NCI-H345 (cell line): ENCODE data around the gene RBM3.
"Not testable (repeated sequence)": the region's sequence is repeated elsewhere in the genome, so short reads cannot be mapped to it uniquely, and the experiment has no call there.

Experiments
- DNase-seq: peaks from one replicate; lab custom pipeline; 2025; lab: John Stamatoyannopoulos, UW

Gene RBM3

GRCh38 chrX:48574270-48575266 lies at the start of gene RBM3:
Gene RBM3 (plus strand): TSS chrX:48574484. CDS start chrX:48575181, 697 bp downstream.
- DNase-seq, result peak; percentile 95

GRCh38 chrX:48525853-48526252 lies 48.4 kb upstream of the RBM3 start:
- DNase-seq, result not testable (repeated sequence)

- DNase-seq, result no peak
Observed at GRCh38 chrX:48530736-48531135, 43.5 kb upstream of the RBM3 start.

- no peak for DNase-seq
Observed at GRCh38 chrX:48531358-48531959, 42.8 kb upstream of the RBM3 start.

GRCh38 chrX:48532161-48532560 lies 42.1 kb upstream of the RBM3 start:
- no peak for DNase-seq

GRCh38 chrX:48533165-48533564 lies 41.1 kb upstream of the RBM3 start:
- no peak for DNase-seq

- no peak for DNase-seq
Observed at GRCh38 chrX:48538641-48539344, 35.5 kb upstream of the RBM3 start.

GRCh38 chrX:48539345-48540027 lies 34.8 kb upstream of the RBM3 start, which contains the start of gene TBC1D25:
Gene TBC1D25 (plus strand): TSS chrX:48539714. CDS start chrX:48539798, 84 bp downstream.
- DNase-seq, result peak; percentile 98

GRCh38 chrX:48540028-48540375 lies 34.3 kb upstream of the RBM3 start:
- DNase-seq, result no peak

GRCh38 chrX:48540480-48540879 lies 33.8 kb upstream of the RBM3 start:
- no peak for DNase-seq

- DNase-seq, result no peak
Observed at GRCh38 chrX:48541140-48541814, 33.0 kb upstream of the RBM3 start.

GRCh38 chrX:48548871-48549270 lies 25.4 kb upstream of the RBM3 start:
- DNase-seq, result no peak

- DNase-seq, result not testable (repeated sequence)
Observed at GRCh38 chrX:48555731-48556325, 18.5 kb upstream of the RBM3 start.

- DNase-seq, result no peak
Observed at GRCh38 chrX:48558271-48558670, 16.0 kb upstream of the RBM3 start.

GRCh38 chrX:48559636-48560035 lies 14.6 kb upstream of the RBM3 start:
- no peak for DNase-seq

GRCh38 chrX:48560056-48560455 lies 14.2 kb upstream of the RBM3 start:
- no peak for DNase-seq

- DNase-seq, result no peak
Observed at GRCh38 chrX:48560681-48561080, 13.6 kb upstream of the RBM3 start.

GRCh38 chrX:48569958-48570357 lies 4.3 kb upstream of the RBM3 start:
- no peak for DNase-seq

GRCh38 chrX:48573690-48574269 lies 504 bp upstream of the RBM3 start:
- peak; percentile 84 for DNase-seq

- no peak for DNase-seq
Observed at GRCh38 chrX:48575642-48576041, 1.4 kb downstream of the RBM3 start.

GRCh38 chrX:48576108-48576507 lies 1.8 kb downstream of the RBM3 start:
- no peak for DNase-seq
